ENCODE measurements around the gene SEC14L5. TPM values are rescaled to one million over a fixed set of nuclear protein-coding genes. Genes with fewer than 3 reads are reported as not detected.

The SEC14L5 gene
- total RNA-seq, 1 experiment from 2014 or later = not detected

GRCh38 chr16:5002699-5003143 lies 44.6 kb downstream of the SEC14L5 start:
- H3K4me2 ChIP-seq (ENCODE audit: low read length) = no peak overlapping the region
- intact Hi-C loops (cut with micrococcal nuclease) = no loop called here
- no peaks in the 10 kb centered on the region for H3K79me2 ChIP-seq (ENCODE audit: low read length)
- BruUV-seq (replicated peaks) = no TSS peak
- no peaks in the 10 kb centered on the region for H4K20me1 ChIP-seq (ENCODE audit: low read length)
- H3K4me3 ChIP-seq (ENCODE audit: low read length) = no peak overlapping the region
- TF ChIP-seq EZH2phosphoT487 (IDR thresholded peaks at IDR 0.05; ENCODE audit: borderline replicate concordance, low read length) (no peak), EZH2 (IDR thresholded peaks at IDR 0.05; ENCODE audit: low read length, unreplicated experiment) (no peak), CTCF (conservative IDR thresholded peaks at IDR 0.05; ENCODE audit: low read depth, low read length) (no peak)
- no peak overlapping the region for H2AFZ ChIP-seq (ENCODE audit: low read length)
- DNase-seq = no peak
- H3K9me3 ChIP-seq (ENCODE audit: low read length) = no peaks in the 10 kb centered on the region
- no peak overlapping the region for H3K27ac ChIP-seq (ENCODE audit: low read length)
- ATAC-seq = no peak
- no peaks in the 10 kb centered on the region for H3K36me3 ChIP-seq (ENCODE audit: low read depth, low read length)
- no peak overlapping the region for H3K9ac ChIP-seq (ENCODE audit: low read length)
- ChIA-PET POLR2A (ENCODE audit: unreplicated experiment) (no interaction called here), CTCF (no interaction called here)
- no peaks in the 10 kb centered on the region for H3K9me2 ChIP-seq (replicated peaks; ENCODE audit: low read length)
- no peaks in the 10 kb centered on the region for H3F3A ChIP-seq (ENCODE audit: low read length, unreplicated experiment)
- no peaks in the 10 kb centered on the region for H3K4me1 ChIP-seq (ENCODE audit: insufficient read depth, low read length)
- no peaks in the 10 kb centered on the region for H3K27me3 ChIP-seq (ENCODE audit: low read length)

- BruUV-seq (replicated peaks) = no TSS peak
- no peak overlapping the region for H3K9ac ChIP-seq (ENCODE audit: low read length)
- H2AFZ ChIP-seq (ENCODE audit: low read length) = no peak overlapping the region
- no peak for DNase-seq
- no peak for ATAC-seq
- ChIA-PET POLR2A (ENCODE audit: unreplicated experiment) (no interaction called here), CTCF (no interaction called here)
- no peak overlapping the region for H3K4me3 ChIP-seq (ENCODE audit: low read length)
- H3K9me2 ChIP-seq (replicated peaks; ENCODE audit: low read length) = no peaks in the 10 kb centered on the region
- H3K27ac ChIP-seq (ENCODE audit: low read length) = no peak overlapping the region
- no peaks in the 10 kb centered on the region for H3F3A ChIP-seq (ENCODE audit: low read length, unreplicated experiment)
- H3K4me1 ChIP-seq (ENCODE audit: insufficient read depth, low read length) = no peaks in the 10 kb centered on the region
- H3K36me3 ChIP-seq (ENCODE audit: low read depth, low read length) = no peaks in the 10 kb centered on the region
- intact Hi-C loops (cut with micrococcal nuclease) = no loop called here
- no peaks in the 10 kb centered on the region for H3K27me3 ChIP-seq (ENCODE audit: low read length)
- no peaks in the 10 kb centered on the region for H3K79me2 ChIP-seq (ENCODE audit: low read length)
- no peak overlapping the region for H3K4me2 ChIP-seq (ENCODE audit: low read length)
- no peaks in the 10 kb centered on the region for H4K20me1 ChIP-seq (ENCODE audit: low read length)
- H3K9me3 ChIP-seq (ENCODE audit: low read length) = no peaks in the 10 kb centered on the region
- TF ChIP-seq EZH2phosphoT487 (IDR thresholded peaks at IDR 0.05; ENCODE audit: borderline replicate concordance, low read length) = no peak
- TF ChIP-seq CTCF (conservative IDR thresholded peaks at IDR 0.05; ENCODE audit: low read depth, low read length) = no peak
- no peak for TF ChIP-seq EZH2 (IDR thresholded peaks at IDR 0.05; ENCODE audit: low read length, unreplicated experiment)
Observed at GRCh38 chr16:5003211-5003610, 45.1 kb downstream of the SEC14L5 start.

- no peak overlapping the region for H3K4me2 ChIP-seq (ENCODE audit: low read length)
- H3K9me3 ChIP-seq (ENCODE audit: low read length) = no peaks in the 10 kb centered on the region
- H4K20me1 ChIP-seq (ENCODE audit: low read length) = no peaks in the 10 kb centered on the region
- no peak overlapping the region for H2AFZ ChIP-seq (ENCODE audit: low read length)
- ATAC-seq (no peak), DNase-seq (no peak)
- no peak overlapping the region for H3K4me3 ChIP-seq (ENCODE audit: low read length)
- no peaks in the 10 kb centered on the region for H3K9me2 ChIP-seq (replicated peaks; ENCODE audit: low read length)
- no peak overlapping the region for H3K9ac ChIP-seq (ENCODE audit: low read length)
- intact Hi-C loops (cut with micrococcal nuclease) = no loop called here
- POLR2A ChIA-PET (ENCODE audit: unreplicated experiment) = no interaction called here
- H3K4me1 ChIP-seq (ENCODE audit: insufficient read depth, low read length) = no peaks in the 10 kb centered on the region
- no peak for TF ChIP-seq EZH2 (IDR thresholded peaks at IDR 0.05; ENCODE audit: low read length, unreplicated experiment)
- TF ChIP-seq CTCF (conservative IDR thresholded peaks at IDR 0.05; ENCODE audit: low read depth, low read length) = no peak
- TF ChIP-seq EZH2phosphoT487 (IDR thresholded peaks at IDR 0.05; ENCODE audit: borderline replicate concordance, low read length) = no peak
- no peaks in the 10 kb centered on the region for H3K79me2 ChIP-seq (ENCODE audit: low read length)
- no peak overlapping the region for H3K27ac ChIP-seq (ENCODE audit: low read length)
- no peaks in the 10 kb centered on the region for H3F3A ChIP-seq (ENCODE audit: low read length, unreplicated experiment)
- CTCF ChIA-PET = no interaction called here
- no peaks in the 10 kb centered on the region for H3K27me3 ChIP-seq (ENCODE audit: low read length)
- no TSS peak for BruUV-seq (replicated peaks)
- H3K36me3 ChIP-seq (ENCODE audit: low read depth, low read length) = no peaks in the 10 kb centered on the region
Observed at GRCh38 chr16:5003828-5004227, 45.7 kb downstream of the SEC14L5 start.

Data from PC-3 (cell line).